GM18861 (cell line): ENCODE results near the gene ONECUT3.

Experiments
- ATAC-seq: cut with Tn5 transposase; IDR thresholded peaks from one replicate; pipeline ENCODE4 v1.9.1; 2021; ENCODE audit not compliant: unreplicated experiment

Gene ONECUT3

DNA sequence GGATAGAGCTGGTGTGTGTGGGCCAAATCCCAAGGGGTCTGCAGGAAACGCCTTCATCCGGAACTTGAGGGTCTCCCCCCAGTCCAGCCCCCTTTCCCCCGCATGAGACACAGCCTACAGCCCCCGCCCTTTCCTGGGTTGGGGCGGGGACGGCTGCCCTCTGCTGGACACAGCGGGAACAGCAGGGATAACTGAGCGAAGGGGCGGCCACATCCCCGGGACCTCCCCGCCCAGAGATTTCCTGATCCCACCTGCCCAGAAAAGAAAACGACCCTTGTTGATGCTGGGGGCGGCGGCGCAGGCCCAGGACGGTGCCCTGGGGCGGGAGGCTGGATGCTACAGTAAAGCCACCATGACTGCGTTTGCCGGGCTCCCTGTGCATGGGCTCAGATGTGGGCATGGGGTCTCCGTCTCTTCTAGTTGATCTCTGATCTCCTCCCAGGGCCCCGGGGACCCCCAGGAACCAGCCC, 14.2 kb downstream of the ONECUT3 start:
- ATAC-seq: no peak

DNA sequence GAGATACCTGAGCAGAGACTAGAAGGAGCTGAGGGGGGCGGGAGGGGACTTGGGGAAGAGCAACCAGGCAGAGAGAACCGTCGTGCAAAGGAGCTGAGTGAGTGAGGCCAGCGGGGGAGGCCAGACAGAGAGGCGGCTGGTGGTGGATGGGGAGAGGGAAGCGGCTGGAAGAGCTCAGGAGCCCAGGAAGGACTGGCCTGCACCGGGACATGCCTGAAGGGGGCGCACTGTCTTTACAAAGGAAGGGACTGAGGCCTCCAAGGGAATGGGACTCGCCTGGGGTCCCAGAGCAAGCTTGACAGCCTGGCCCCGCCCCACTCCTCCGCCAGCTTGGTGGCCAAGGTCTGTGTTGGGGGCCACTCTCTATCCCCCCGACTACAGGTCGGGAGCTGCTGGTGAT, 14.9 kb downstream of the ONECUT3 start:
- ATAC-seq: no peak

DNA sequence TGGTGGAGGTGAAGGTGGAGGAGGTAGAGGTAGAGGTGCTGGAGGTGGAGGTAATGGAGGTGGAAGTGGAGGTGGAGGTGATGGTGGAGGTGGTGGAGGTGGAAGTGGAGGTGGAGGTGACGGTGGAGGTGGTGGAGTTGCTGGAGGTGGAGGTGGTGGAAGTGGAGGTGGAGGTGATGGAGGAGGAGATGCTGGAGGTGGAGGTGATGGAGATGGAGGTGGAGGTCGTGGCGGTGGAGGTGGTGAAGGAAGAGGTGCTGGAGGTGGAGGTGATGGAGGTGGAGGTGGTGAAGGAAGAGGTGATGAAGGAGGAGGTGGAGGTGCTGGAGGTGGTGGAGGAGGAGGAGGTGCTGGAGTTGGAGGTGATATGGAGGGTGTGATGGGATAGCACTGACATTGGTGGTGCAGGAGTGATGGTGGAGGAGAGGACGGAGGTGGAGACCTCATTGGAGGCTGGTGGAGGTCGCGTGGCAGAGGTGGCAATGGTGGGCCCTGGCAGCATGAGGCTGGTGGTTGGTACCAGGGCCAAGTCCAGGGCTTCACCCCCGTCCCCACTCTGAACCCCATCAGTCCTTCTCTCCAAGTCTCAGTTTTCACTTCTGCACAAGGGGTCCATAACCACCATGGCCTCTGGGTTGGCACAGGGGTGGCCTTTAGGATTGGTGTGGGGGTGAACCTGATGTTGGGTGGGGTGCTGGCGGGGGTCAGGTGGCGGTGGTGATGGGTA, 15.8 kb downstream of the ONECUT3 start:
- ATAC-seq: no peak

DNA sequence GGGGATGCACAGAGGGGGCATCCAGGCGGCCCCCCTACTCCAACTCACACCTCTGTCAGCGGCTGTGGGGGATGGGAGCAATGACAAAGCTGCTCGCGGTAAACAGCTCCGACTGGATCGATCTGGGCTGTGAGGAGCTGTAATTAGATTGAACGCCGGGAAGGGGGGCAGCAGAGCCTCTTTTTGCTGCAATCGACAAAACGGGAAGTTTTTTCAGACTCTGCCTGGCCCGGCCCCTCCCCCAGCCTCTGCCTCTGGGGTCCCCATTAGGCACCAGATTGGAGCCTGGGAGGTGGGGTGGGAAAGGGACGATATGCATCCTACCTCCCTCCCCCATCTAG, 16.3 kb downstream of the ONECUT3 start:
- no peak for ATAC-seq

DNA sequence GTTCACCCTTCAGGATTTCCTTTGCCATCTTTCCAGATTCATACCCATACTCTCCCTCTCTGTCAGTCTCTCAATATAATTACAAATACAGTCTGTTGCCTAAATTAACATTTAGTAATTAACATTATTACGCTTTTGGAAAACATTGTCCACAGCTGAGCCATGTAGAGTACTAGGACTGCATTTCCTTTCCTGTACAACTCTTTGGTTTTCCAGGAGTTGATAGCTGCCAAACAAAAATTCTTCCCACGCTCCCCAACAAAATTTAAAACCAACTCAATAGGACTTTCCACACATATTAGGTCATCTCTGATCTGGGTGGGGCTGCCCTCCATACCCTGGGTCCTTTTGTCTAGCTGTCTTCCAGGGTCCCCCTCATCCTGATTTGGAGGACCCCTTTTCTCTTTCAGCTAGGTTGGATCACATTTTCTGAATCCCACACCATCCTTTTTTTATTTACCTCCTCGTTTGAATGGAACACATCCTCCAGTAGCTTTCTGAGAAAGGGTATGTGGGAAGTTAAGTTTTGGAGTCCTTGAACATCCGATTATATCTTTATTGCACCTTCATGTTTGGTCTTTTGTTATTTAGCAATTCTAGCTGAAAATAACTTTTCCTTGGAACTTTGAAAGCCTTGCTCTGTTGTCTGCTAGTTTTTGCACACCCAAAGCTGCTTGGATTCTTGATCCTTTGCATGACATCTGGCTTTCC, 17.7 kb downstream of the ONECUT3 start:
- ATAC-seq: no peak

DNA sequence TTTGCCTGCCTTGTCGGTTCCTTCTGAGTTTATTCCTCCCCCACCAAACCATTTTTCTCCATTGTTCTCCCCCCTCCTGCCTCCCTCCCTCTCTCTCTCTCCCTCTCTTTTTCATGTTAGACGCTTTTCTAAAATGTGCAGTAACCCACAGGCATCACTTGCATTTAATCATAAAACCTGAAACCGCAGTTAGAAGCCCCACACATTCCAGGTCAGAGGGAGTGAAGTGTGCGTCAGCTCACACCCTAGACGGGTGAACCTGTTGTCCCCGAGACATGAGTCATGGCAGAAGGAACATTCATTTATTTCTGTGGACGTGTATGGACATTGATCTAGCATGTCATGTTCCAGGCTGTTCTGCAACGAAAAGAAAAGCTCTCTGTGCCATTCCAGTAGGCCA, 19.9 kb downstream of the ONECUT3 start:
- no peak for ATAC-seq

DNA sequence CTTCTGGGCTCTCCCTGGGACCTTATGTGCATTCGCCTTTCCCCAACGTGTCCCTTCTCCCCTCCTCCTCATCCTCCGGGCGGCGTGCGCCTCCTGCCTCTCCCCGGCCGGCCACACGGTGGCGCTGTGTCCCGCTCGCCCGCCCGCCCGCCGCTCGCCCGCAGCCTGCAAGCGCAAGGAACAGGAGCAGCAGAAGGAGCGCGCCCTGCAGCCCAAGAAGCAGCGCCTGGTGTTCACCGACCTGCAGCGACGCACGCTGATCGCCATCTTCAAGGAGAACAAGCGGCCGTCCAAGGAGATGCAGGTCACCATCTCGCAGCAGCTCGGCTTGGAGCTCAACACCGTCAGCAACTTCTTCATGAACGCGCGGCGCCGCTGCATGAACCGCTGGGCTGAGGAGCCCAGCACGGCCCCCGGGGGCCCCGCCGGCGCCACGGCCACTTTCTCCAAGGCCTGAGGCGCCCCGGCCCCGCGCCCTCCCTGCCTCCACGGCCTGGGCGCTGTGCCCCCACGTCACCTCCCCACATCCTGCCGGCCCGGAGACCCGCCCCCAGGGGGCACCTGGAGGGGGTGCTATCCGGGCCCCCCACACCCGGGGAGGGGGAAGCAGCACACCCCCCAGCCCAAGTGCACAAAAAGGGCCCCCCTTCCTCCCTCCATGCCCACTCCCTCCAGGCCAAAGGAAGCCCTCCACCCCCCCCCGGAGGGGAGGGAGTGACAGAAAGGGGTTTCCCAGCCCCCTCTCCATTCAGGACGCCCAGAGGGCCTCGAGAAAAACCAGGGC, 21.9 kb downstream of the ONECUT3 start:
- no peak for ATAC-seq

DNA sequence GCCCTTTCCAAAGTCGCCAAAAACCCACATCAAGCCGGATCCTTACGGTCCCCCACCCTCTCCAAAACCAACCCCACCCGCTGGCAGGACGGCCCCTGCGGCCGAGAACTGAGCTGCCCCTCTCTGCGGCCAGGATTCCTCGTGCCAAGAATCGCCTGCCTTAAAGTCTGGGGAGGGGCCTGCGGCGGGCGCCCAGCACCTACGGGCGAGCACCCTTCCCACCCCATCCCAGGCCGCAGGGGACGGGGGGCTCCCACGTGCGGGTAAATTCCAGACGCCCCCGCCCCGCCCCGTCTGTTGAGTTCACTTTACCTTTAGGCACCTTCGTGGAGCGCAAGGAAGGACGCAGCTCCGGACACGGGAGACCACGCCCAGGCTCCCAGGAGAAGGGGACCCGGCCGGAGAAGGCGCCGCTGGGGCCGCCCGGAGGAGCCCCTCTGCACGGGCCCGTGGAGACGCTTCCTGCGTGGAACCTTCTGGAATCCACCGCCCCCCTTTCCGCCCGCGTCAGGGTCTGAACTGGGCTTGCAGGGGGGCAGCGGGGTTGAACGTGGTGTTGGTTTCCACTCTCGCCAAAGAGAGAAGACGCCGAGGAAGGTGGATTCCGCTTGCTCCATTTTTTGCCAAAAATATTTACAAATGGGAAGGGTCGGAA, 22.8 kb downstream of the ONECUT3 start:
- ATAC-seq: no peak

DNA sequence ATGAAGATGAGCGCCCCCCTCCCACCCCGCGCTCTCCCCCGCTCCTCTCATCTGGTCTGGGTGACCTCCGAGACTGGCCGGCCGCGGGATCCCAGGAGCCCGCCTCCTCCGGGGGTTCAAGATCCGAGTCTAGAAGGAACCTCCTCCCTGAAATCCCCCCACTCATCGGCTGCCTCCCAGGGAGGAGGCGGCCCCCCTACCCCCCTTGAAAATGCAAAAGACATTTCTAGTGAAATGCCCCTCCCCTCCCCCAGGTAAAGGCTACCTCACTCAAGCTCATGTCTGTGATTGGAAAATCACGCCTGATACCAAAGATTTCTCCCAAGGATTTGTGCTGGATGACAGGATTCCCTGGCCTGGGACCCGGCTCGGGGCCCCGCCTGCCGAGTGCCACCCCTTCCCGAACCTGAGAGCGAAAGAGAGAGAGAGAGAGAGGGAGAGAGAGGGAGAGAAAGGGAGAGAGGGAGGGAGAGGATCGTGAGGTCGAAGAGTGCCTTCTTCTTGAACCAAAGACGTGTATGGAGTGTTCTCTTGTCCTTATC, 23.4 kb downstream of the ONECUT3 start:
- ATAC-seq: no peak

DNA sequence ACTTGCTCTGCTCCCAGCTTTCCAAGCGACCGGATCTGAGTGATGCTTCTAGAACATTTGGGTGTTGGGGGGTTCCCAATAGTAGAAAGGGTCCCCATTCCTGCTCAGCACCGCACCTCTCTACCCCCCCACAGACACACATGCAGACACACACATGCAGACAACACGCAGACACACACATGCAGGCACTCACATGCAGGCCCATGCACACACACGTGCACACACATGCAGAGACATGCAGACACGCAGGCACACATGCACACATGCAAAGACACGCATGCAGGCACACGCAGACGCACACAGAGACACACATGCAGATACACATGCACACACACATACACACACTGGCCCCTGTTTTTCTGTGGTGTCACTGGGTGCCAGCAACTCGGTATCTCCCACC, 23.8 kb downstream of the ONECUT3 start:
- no peak for ATAC-seq

DNA sequence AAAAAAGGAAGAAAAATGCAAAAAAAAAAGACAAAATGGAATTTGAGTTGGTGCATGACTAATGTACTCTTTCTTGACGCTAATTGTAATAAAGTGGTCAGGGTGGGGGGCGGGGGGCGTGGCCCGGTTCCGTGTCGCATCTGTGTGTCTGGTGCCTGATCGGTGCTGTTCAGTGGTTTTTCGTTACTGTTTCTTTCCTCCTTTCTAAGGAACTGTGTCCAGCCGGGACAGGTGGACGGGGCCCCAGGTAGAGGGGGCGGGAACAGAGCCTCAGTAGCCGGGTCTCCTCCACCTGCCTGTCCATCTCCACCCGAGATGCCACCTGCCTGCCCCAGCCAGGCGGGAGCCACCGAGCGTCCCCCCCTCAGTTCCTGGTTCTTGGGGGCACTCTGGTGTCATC, 26.3 kb downstream of the ONECUT3 start:
- ATAC-seq: no peak

DNA sequence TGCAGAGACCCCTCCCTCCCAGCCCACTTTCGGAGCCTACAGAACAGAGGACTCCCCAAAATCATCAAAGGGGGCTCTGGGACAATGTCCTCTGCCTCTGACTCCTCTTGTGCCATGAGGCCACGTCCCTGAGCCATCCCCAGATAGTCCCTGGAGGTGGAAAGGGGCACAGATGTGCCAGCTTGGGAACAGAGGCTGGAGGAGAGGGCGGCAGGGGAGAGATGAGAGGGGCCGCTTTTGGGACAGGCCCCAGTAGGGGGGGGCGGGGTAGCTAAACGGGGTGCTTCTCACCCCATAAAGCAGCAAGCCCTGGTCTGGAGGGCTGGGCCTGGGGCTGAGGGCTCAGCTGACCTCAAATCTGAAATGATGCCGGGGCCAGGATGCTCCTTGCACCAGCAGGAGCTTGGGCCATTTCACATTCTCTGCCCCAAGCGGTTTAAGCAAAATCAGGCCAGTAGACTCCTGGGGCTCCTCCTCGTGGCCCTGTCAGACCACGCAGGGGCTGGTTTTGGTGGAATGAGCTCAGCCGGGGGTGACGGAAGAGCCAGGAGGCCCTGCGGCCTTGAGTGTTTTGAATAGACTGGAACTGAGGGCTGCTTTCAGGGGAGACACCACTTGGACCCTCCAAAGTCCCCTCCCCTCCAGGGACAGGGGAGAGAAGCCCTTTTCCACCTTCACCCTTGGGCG, 27.1 kb downstream of the ONECUT3 start:
- no peak for ATAC-seq

DNA sequence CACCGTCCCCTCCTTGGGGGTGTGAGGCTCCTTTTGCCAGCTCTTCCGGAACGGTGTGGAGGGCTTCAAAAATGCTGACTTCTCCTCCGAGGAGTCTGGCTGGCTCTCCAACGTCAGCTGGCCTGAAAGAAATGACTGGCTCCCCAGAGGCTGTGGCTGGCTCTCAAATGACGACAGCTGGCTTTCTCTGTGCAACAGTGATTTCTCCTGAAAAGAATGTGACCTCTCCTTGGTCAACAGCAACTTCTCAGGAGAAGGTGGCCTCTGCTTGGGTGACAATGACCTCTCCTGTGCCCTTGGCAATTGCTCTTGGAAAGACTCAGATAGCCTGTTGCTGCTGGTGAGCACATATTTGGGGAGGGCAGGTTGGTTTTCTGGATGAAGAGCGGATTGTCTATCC, 29.2 kb downstream of the ONECUT3 start:
- ATAC-seq: no peak

DNA sequence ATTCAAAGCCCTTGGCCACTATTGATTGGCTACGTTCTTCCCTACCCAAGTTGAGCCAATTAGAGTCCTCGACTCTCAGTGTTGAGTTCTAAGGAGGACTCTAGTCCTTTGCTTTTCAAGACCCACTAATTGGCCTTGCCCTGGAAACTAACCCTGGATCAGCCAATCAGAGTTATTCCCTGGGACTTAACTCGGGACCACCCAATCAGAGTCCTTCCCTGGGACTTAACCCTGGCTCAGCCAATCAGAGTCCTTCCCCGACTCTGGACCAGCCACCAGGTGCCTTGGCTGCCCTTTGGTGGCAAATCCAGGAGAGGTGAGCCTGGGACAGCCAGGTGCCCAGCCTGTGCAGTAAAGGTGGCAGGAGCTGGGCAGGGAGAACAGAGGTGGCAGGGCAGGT, 30.0 kb downstream of the ONECUT3 start:
- ATAC-seq: no peak

DNA sequence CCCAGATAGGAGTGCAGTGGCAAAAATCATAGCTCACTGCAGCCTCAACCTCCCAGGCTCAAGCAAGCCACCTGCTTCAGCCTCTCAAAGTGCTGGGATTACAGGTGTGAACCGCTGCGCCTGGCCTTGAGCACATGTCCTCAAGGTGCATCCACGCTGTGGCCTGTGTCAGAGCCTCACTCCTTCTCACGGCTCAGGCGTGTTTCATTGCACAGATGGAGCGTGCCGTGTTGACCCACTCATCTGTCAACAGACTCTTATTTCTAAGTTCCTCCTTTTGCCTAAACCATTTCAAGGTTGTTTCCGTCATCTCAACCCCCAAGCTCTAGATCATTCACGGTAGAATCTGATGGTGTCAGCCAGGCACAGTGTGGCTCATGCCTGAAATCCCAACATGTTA, 30.6 kb downstream of the ONECUT3 start:
- ATAC-seq: no peak

DNA sequence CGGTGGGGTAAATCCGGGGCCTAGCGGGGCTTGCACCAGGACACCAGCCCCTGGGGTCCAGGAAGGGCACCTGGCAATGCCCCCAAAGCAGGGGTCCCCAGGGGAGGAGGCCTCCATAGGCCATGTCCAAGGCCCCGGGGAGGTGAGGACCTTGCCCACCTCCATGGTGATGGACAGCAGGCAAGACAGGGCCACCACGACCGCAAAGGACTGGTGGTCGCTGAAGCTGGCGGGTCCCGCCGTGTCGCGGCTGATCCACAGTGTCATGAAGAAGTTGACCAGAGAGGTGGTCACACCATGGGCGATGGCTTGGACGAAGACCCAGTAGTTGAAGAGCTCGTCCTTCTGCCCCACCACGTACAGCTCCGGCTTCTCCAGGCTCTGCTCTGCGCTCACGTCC, 32.0 kb downstream of the ONECUT3 start:
- ATAC-seq: no peak

DNA sequence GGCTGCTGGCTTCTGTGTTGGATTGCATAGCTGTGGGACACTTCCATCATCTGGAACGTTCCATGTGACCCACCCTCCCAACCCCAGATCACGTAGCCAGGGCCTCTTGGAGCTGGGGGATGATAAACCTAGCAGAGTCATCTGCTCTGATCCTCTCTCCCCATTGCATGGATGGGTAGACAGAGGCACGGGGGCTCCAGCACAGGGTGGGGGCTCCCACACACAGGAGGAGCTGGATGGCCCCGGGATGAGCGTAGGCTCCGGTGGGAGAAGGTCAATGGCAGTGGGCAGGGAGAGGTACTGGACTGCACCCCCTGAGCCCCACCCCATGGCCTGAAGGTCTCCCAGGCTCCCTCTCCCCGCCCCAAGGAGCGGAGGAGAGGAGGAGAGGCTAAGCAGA, 33.4 kb downstream of the ONECUT3 start:
- ATAC-seq: no peak

DNA sequence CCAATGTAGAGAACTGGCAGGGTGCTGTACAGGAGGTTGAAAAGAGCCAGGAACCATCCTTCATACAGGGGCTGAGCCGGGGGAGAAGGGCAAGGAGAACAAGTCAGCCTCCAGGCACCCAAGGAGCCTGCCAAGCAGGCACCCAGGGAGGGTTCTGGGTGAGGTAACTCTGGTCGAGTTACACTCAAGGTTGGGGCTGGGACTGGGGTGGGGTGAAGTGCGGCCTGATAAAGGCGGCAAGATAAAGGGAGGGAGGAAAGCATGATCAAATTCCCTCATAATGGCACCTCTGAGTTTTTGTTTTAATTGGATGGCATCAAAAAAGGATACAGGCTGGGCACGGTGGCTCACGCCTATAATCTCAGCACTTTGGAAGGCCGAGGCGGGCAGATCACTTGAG, 33.8 kb downstream of the ONECUT3 start:
- ATAC-seq: no peak

DNA sequence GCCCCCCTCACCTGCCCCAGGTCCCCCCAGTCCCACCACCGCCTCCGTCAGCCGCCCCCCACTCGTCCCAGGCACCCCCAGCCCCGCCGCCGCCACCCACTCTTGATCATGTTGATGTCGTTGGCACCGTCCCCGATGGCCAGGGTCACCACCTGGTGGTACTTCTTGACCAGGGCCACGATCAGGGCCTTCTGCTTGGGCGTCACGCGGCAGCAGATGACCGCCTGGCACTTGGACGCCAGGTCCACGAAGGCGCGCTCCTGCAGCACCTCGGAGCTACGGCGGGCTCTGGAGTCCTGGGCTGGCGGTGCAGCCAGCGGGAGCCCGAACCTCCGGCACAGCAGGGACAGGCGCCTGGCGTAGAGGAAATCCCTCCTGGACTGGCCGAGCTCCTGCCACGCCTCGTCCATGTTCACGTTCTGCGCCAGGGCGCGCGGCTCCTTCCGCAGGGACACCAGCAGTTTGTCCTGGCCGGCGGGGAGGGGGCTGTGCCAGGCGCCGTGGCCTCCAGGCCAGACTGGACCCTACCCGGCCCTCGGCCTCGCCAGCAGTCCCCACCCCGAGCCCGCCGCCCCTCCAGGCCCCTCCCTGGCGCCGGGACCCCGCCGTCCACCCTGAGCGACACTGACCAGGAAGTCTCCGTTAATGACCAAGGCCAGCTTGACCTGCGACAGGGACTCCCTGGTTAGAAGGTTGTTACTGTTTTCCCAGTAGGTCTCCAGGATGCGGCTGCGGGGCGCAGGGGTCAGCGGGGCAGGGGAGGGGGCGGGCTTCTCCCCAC, 36.1 kb downstream of the ONECUT3 start:
- ATAC-seq: no peak
